ENCODE results near the gene EID2B. TPM values are rescaled to one million over a fixed set of nuclear protein-coding genes. Genes with fewer than 3 reads are reported as not detected.

The EID2B gene
- total RNA-seq, 1 donor from 2014 or later: 3.2 TPM

- Mint-ChIP-seq H3K36me3 (ENCODE audit: low read depth, unreplicated experiment) (peaks cover 4% of the 10 kb centered on the region), H3K27ac (ENCODE audit: unreplicated experiment) (no peak overlapping the region)
Observed at GRCh38 chr19:39518975-39519374, 13.7 kb downstream of the EID2B start.

GRCh38 chr19:39518458-39518857, 14.2 kb downstream of the EID2B start:
- Mint-ChIP-seq H3K4me1 (ENCODE audit: unreplicated experiment) (peaks cover 12% of the 10 kb centered on the region), H3K4me3 (ENCODE audit: unreplicated experiment) (no peak overlapping the region), H3K9me3 (ENCODE audit: unreplicated experiment) (no peaks in the 10 kb centered on the region), H3K36me3 (ENCODE audit: low read depth, unreplicated experiment) (peaks cover 4% of the 10 kb centered on the region), H3K27ac (ENCODE audit: unreplicated experiment) (no peak overlapping the region), H3K27me3 (ENCODE audit: unreplicated experiment) (peaks cover 15% of the 10 kb centered on the region)
- DNase-seq (ENCODE audit: low spot score): no peak
- no peak for TF ChIP-seq CTCF (IDR thresholded peaks at IDR 0.05; ENCODE audit: unreplicated experiment)

More at GRCh38 chr19:39518975-39519374, 13.7 kb downstream of the EID2B start:
- H3K4me3 Mint-ChIP-seq (ENCODE audit: unreplicated experiment): no peak overlapping the region
- no peak for DNase-seq (ENCODE audit: low spot score)
- H3K27me3 Mint-ChIP-seq (ENCODE audit: unreplicated experiment): peaks cover 12% of the 10 kb centered on the region
- TF ChIP-seq CTCF (IDR thresholded peaks at IDR 0.05; ENCODE audit: unreplicated experiment): no peak
- no peaks in the 10 kb centered on the region for H3K9me3 Mint-ChIP-seq (ENCODE audit: unreplicated experiment)
- peaks cover 12% of the 10 kb centered on the region for H3K4me1 Mint-ChIP-seq (ENCODE audit: unreplicated experiment)

DNA sequence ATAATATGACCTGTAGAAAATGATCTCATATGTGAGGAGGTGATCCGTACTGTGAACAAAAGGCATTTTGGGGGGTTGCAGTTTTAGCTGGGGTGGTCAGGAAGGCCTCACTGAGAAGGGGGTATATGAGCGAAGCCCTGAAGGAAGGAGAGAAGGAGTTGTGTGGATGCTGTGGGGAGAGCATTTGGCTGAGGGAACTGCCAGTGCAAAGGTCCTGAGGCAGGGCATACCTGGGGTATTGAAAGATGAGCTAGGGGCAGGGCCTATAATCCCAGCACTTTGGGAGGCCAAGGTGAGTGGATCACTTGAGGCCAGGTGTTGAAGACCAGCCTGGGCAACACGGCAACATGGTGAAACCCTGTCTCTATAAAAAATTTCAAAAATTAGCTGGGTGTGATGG, 15.2 kb downstream of the EID2B start:
- H3K27ac Mint-ChIP-seq (ENCODE audit: unreplicated experiment): peak overlapping the region; percentile 15
- peaks cover 4% of the 10 kb centered on the region for H3K36me3 Mint-ChIP-seq (ENCODE audit: low read depth, unreplicated experiment)
- no peaks in the 10 kb centered on the region for H3K9me3 Mint-ChIP-seq (ENCODE audit: unreplicated experiment)
- peaks cover 15% of the 10 kb centered on the region for H3K27me3 Mint-ChIP-seq (ENCODE audit: unreplicated experiment)
- no peak for TF ChIP-seq CTCF (IDR thresholded peaks at IDR 0.05; ENCODE audit: unreplicated experiment)
- peak overlapping the region; percentile 73 for H3K4me3 Mint-ChIP-seq (ENCODE audit: unreplicated experiment)
- H3K4me1 Mint-ChIP-seq (ENCODE audit: unreplicated experiment): peaks cover 12% of the 10 kb centered on the region
- DNase-seq (ENCODE audit: low spot score): no peak

DNA sequence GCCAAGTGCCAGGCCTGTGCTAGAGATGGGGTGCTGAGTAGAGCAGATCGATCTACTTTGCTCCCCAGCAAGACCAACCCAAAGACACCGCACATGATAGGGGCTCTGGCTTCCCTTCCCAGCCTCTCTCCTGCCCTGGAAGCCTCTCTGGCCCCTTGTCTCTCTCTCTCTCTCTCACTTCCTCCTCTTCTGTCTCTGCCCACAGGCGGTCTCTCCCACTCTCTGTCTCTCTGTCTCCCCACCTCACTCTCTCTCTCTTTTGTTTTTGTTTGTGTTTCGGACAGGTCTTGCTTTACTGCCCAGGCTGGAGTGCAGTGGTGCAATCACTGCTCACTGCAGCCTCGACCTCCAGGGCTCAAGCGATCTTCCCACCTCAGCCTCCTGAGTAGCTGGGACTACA, 16.4 kb downstream of the EID2B start:
- no peak for DNase-seq (ENCODE audit: low spot score)
- peaks cover 12% of the 10 kb centered on the region for H3K4me1 Mint-ChIP-seq (ENCODE audit: unreplicated experiment)
- peaks cover 4% of the 10 kb centered on the region for H3K36me3 Mint-ChIP-seq (ENCODE audit: low read depth, unreplicated experiment)
- H3K27ac Mint-ChIP-seq (ENCODE audit: unreplicated experiment): peak overlapping the region; percentile 25
- peak overlapping the region; percentile 81 for H3K4me3 Mint-ChIP-seq (ENCODE audit: unreplicated experiment)
- no peaks in the 10 kb centered on the region for H3K9me3 Mint-ChIP-seq (ENCODE audit: unreplicated experiment)
- TF ChIP-seq CTCF (IDR thresholded peaks at IDR 0.05; ENCODE audit: unreplicated experiment): no peak
- H3K27me3 Mint-ChIP-seq (ENCODE audit: unreplicated experiment): peaks cover 15% of the 10 kb centered on the region

DNA sequence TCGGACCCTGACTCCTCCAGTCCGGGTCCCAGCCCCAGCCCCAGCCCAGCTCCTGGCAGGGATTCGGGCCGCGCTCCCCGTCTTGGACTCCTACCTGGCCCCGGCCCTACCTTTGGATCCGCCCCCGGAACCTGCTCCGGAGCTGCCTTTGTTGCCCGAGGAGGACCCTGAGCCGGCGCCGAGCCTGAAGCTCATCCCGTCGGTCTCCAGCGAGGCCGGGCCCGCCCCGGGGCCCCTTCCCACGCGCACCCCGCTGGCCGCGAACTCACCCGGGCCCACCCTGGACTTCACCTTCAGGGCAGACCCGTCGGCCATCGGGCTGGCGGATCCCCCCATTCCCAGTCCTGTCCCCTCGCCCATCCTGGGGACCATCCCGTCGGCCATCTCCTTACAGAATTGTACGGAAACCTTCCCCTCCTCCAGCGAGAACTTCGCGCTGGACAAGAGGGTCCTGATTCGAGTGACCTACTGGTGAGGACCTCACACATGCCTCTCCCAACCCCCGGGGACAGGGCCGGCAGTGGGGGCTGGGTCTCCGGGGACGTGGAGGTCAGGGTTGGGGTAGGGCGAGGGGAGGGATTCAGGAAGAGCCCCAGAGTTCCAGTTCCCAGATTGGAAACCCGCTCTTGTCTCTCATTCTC, 17.0 kb downstream of the EID2B start:
- Mint-ChIP-seq H3K36me3 (ENCODE audit: low read depth, unreplicated experiment) (peaks cover 4% of the 10 kb centered on the region), H3K27me3 (ENCODE audit: unreplicated experiment) (peaks cover 15% of the 10 kb centered on the region), H3K4me3 (ENCODE audit: unreplicated experiment) (peak overlapping the region; percentile 81), H3K4me1 (ENCODE audit: unreplicated experiment) (peaks cover 12% of the 10 kb centered on the region), H3K9me3 (ENCODE audit: unreplicated experiment) (no peaks in the 10 kb centered on the region), H3K27ac (ENCODE audit: unreplicated experiment) (no peak overlapping the region)
- TF ChIP-seq CTCF (IDR thresholded peaks at IDR 0.05; ENCODE audit: unreplicated experiment): no peak
- peak; percentile 28 for DNase-seq (ENCODE audit: low spot score)
